ENCODE data around the gene ZNF574. TPM values are rescaled to one million over a fixed set of nuclear protein-coding genes. Genes with fewer than 3 reads are reported as not detected.

The ZNF574 gene, protein sequence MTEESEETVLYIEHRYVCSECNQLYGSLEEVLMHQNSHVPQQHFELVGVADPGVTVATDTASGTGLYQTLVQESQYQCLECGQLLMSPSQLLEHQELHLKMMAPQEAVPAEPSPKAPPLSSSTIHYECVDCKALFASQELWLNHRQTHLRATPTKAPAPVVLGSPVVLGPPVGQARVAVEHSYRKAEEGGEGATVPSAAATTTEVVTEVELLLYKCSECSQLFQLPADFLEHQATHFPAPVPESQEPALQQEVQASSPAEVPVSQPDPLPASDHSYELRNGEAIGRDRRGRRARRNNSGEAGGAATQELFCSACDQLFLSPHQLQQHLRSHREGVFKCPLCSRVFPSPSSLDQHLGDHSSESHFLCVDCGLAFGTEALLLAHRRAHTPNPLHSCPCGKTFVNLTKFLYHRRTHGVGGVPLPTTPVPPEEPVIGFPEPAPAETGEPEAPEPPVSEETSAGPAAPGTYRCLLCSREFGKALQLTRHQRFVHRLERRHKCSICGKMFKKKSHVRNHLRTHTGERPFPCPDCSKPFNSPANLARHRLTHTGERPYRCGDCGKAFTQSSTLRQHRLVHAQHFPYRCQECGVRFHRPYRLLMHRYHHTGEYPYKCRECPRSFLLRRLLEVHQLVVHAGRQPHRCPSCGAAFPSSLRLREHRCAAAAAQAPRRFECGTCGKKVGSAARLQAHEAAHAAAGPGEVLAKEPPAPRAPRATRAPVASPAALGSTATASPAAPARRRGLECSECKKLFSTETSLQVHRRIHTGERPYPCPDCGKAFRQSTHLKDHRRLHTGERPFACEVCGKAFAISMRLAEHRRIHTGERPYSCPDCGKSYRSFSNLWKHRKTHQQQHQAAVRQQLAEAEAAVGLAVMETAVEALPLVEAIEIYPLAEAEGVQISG
- 14.7 and 15.3 TPM in 2 replicates for total RNA-seq (2014; rRNA removed; shearing (Covaris generic))

GRCh38 chr19:42075616-42076379, at the start of gene ZNF574:
Gene ZNF574 (plus strand): TSS chr19:42076166. CDS start chr19:42078607, 2,441 bp downstream.

GRCh38 chr19:42069619-42070351, 6.2 kb upstream of the ZNF574 start, which contains the start of gene GRIK5:
Gene GRIK5 (minus strand): TSS chr19:42070206. CDS start chr19:42065770, 4,436 bp downstream.

Other genes starting within 250 kb of the ZNF574 start
- gene LYPD4, start 231.5 kb upstream of the ZNF574 start, total RNA-seq (2014; rRNA removed; shearing (Covaris generic)) = not detected in 2 replicates
- gene DMRTC2, start 231.1 kb upstream of the ZNF574 start, total RNA-seq (2014; rRNA removed; shearing (Covaris generic)) = not detected in 2 replicates
- gene RPS19, start 215.9 kb upstream of the ZNF574 start, total RNA-seq (2014; rRNA removed; shearing (Covaris generic)) = 2,531 and 2,844 TPM in 2 replicates
- not detected in 2 replicates for gene CD79A, start 198.9 kb upstream of the ZNF574 start, total RNA-seq (2014; rRNA removed; shearing (Covaris generic))
- gene ARHGEF1, start 193.0 kb upstream of the ZNF574 start, total RNA-seq (2014; rRNA removed; shearing (Covaris generic)) = 151 and 166 TPM in 2 replicates
- gene ERFL, start 147.7 kb upstream of the ZNF574 start, total RNA-seq (2014; rRNA removed; shearing (Covaris generic)) = not detected in 2 replicates
- gene RABAC1, start 116.8 kb upstream of the ZNF574 start, total RNA-seq (2014; rRNA removed; shearing (Covaris generic)) = 87.1 and 95.0 TPM in 2 replicates
- gene ATP1A3, start 81.9 kb upstream of the ZNF574 start, total RNA-seq (2014; rRNA removed; shearing (Covaris generic)) = not detected in 2 replicates
- gene GRIK5, start 6.0 kb upstream of the ZNF574 start, total RNA-seq (2014; rRNA removed; shearing (Covaris generic)) = 0.16 and 0.23 TPM in 2 replicates
- gene POU2F2, start 56.3 kb downstream of the ZNF574 start, total RNA-seq (2014; rRNA removed; shearing (Covaris generic)) = 0.08 and 1.2 TPM in 2 replicates
- 32.7 and 36.3 TPM in 2 replicates for gene DEDD2, start 141.5 kb downstream of the ZNF574 start, total RNA-seq (2014; rRNA removed; shearing (Covaris generic))
- gene ZNF526, start 144.1 kb downstream of the ZNF574 start, total RNA-seq (2014; rRNA removed; shearing (Covaris generic)) = 7.0 and 7.4 TPM in 2 replicates
- gene GSK3A, start 166.4 kb downstream of the ZNF574 start, total RNA-seq (2014; rRNA removed; shearing (Covaris generic)) = 25.0 and 27.8 TPM in 2 replicates
- gene ERF, start 179.0 kb downstream of the ZNF574 start, total RNA-seq (2014; rRNA removed; shearing (Covaris generic)) = 61.6 and 75.0 TPM in 2 replicates
- 21.3 and 24.1 TPM in 2 replicates for gene CIC, start 193.1 kb downstream of the ZNF574 start, total RNA-seq (2014; rRNA removed; shearing (Covaris generic))
- 0.91 and 1.6 TPM in 2 replicates for gene PRR19, start 226.0 kb downstream of the ZNF574 start, total RNA-seq (2014; rRNA removed; shearing (Covaris generic))
- 44.2 and 66.5 TPM in 2 replicates for gene PAFAH1B3, start 226.5 kb downstream of the ZNF574 start, total RNA-seq (2014; rRNA removed; shearing (Covaris generic))
- 2.2 and 5.0 TPM in 2 replicates for gene TMEM145, start 237.1 kb downstream of the ZNF574 start, total RNA-seq (2014; rRNA removed; shearing (Covaris generic))
- 18.9 and 20.3 TPM in 2 replicates for gene MEGF8, start 249.5 kb downstream of the ZNF574 start, total RNA-seq (2014; rRNA removed; shearing (Covaris generic))